HCT116 (cell line): ENCODE measurements around the gene TGM2. TPM values are rescaled to one million over a fixed set of nuclear protein-coding genes. Genes with fewer than 3 reads are reported as not detected.

Source experiments
- ATAC-seq: fragments of 200-7000 bp; cut with Tn5 transposase; 2 replicates; pipeline ENCODE4 v1.9.1; 2020; ENCODE audit warnings: mild to moderate bottlenecking, moderate library complexity
- BruUV-seq: library from RNA; stranded (reverse); fragments of 400-500 nt; replicated peaks from 2 replicates; lab custom pipeline; 2021; lab: Mats Ljungman, UMichigan
- CTCF ChIA-PET: fragments of 300-600 bp; sonication (Branson Sonifier 250); formaldehyde crosslinking; loops from one replicate; lab custom pipeline; 2021; ENCODE audit warnings: antibody characterized with exemption; lab: Charles Lee
- POLR2A ChIA-PET: fragments of 300-600, 350-600 bp; sonication (Branson Sonifier 250); formaldehyde crosslinking; loops from one replicate; lab custom pipeline; 2021; ENCODE audit warnings: antibody characterized with exemption; lab: Charles Lee
- RAD21 ChIA-PET, 2 experiments: fragments of 300-600 bp; sonication (Branson Sonifier 250); formaldehyde crosslinking; loops; one replicate each; lab custom pipeline; 2023; ENCODE audit warnings: low total read pairs in 2 of 2; ENCODE audit not compliant: uncharacterized antibody in 2 of 2, unreplicated experiment in 2 of 2, low non-redundant PET in 1 of 2; lab: Charles Lee
- DNase-seq: peaks from one replicate; pipeline ENCODE4 v3.0.0-alpha.2; 2010; ENCODE audit warnings: low read depth, low spot score
- H2AFZ ChIP-seq: fragments of 200-600 bp; shearing (Covaris generic), sonication (generic); 2 replicates; pipeline ENCODE4 v1.6.1; 2017; ENCODE audit warnings: low read depth, mixed run types, mixed read lengths, antibody characterized with exemption, low read length; ENCODE audit not compliant: poor library complexity, severe bottlenecking
- H3K27ac ChIP-seq: 2 replicates; pipeline ENCODE4 v1.5.1; 2012; ENCODE audit warnings: low read depth, low read length
- H3K27me3 ChIP-seq: fragments of 200-600 bp; sonication (generic); 2 replicates; pipeline ENCODE4 v1.6.1; 2016; ENCODE audit warnings: mixed run types, low read length, mixed read lengths; ENCODE audit not compliant: insufficient read depth
- H3K36me3 ChIP-seq, 2 experiments: fragments of 200-500 bp in 1 of 2; fragments of 200-600 bp in 1 of 2; sonication (Bioruptor generic) in 1 of 2; sonication (generic) in 1 of 2; 2 replicates each; pipeline versions ENCODE4 v1.5.1 to v1.6.1; 2014 to 2016; ENCODE audit warnings: low read length in 2 of 2, inconsistent platforms in 1 of 2, mixed read lengths in 1 of 2, mixed run types in 1 of 2; ENCODE audit not compliant: insufficient read depth in 2 of 2, control insufficient read depth in 1 of 2
- H3K4me1 ChIP-seq, 2 experiments: fragments of 200-600 bp in 1 of 2; sonication (generic) in 1 of 2; 2 replicates each; pipeline versions ENCODE4 v1.5.1 to v1.6.1; 2012 to 2017; ENCODE audit warnings: low read length in 2 of 2, inconsistent platforms in 1 of 2, mild to moderate bottlenecking in 1 of 2, mixed read lengths in 1 of 2, mixed run types in 1 of 2, moderate library complexity in 1 of 2; ENCODE audit not compliant: insufficient read depth in 2 of 2, control insufficient read depth in 1 of 2
- H3K4me2 ChIP-seq: fragments of 200-600 bp; sonication (generic); 2 replicates; pipeline ENCODE4 v1.6.1; 2017; ENCODE audit warnings: mixed run types, low read length, mixed read lengths
- H3K4me3 ChIP-seq, 2 experiments: fragments of 200-600 bp in 1 of 2; sonication (generic) in 1 of 2; replicated peaks in 1 of 2; 2 replicates each; pipeline ENCODE4 v1.5.1; 2011 to 2016; ENCODE audit warnings: low read length in 2 of 2, control low read depth in 1 of 2, low read depth in 1 of 2, mild to moderate bottlenecking in 1 of 2, mixed read lengths in 1 of 2, mixed run types in 1 of 2
- H3K79me2 ChIP-seq: fragments of 200-600 bp; sonication (generic); 2 replicates; pipeline ENCODE4 v1.6.1; 2017; ENCODE audit warnings: mild to moderate bottlenecking, mixed run types, low read length, moderate library complexity, mixed read lengths; ENCODE audit not compliant: insufficient read depth
- H3K9ac ChIP-seq: fragments of 200-600 bp; sonication (generic); 2 replicates; pipeline ENCODE4 v1.6.1; 2016; ENCODE audit warnings: low read length, mixed read lengths
- H3K9me2 ChIP-seq: fragments of 200-600 bp; sonication (generic), shearing (Covaris generic); 2 replicates; pipeline ENCODE4 v1.6.1; 2017; ENCODE audit warnings: mixed run types, mild to moderate bottlenecking, moderate library complexity; ENCODE audit not compliant: insufficient read depth
- H3K9me3 ChIP-seq, 2 experiments: fragments of 200-500 bp in 1 of 2; fragments of 200-600 bp in 1 of 2; sonication (Bioruptor generic) in 1 of 2; sonication (generic) in 1 of 2; 2 replicates each; pipeline ENCODE4 v1.6.1; 2014 to 2017; ENCODE audit warnings: low read length in 2 of 2, mixed read lengths in 2 of 2, inconsistent platforms in 1 of 2, low read depth in 1 of 2, mild to moderate bottlenecking in 1 of 2, mixed run types in 1 of 2, moderate library complexity in 1 of 2; ENCODE audit not compliant: control insufficient read depth in 1 of 2, insufficient read depth in 1 of 2
- H4K20me1 ChIP-seq: fragments of 200-600 bp; sonication (generic), shearing (Covaris generic); 2 replicates; pipeline ENCODE4 v1.6.1; 2017; ENCODE audit warnings: mixed run types, mild to moderate bottlenecking, moderate library complexity; ENCODE audit not compliant: insufficient read depth
- ATF3 ChIP-seq: IDR thresholded peaks from 2 replicates; pipeline ENCODE4 v1.6.1; 2012
- CBX3 ChIP-seq: IDR thresholded peaks from 2 replicates; pipeline ENCODE4 v1.6.1; 2012; ENCODE audit warnings: low read depth
- EGR1 ChIP-seq: IDR thresholded peaks from 2 replicates; pipeline ENCODE4 v1.6.1; 2012; ENCODE audit warnings: low read depth
- ELF1 ChIP-seq: IDR thresholded peaks from 2 replicates; pipeline ENCODE4 v1.6.1; 2012; ENCODE audit warnings: low read depth, borderline replicate concordance
- EZH2 ChIP-seq: fragments of 200-600 bp; sonication (generic); IDR thresholded peaks from 2 replicates; pipeline ENCODE4 v1.6.1; 2017; ENCODE audit warnings: antibody characterized with exemption, mixed run types
- EZH2phosphoT487 ChIP-seq: fragments of 200-600 bp; IDR thresholded peaks from 2 replicates; pipeline ENCODE4 v1.6.1; 2018; ENCODE audit warnings: antibody characterized with exemption, borderline replicate concordance
- MAX ChIP-seq: IDR thresholded peaks from 2 replicates; pipeline ENCODE4 v1.6.1; 2012
- POLR2A ChIP-seq: IDR thresholded peaks from 2 replicates; pipeline ENCODE4 v1.7.0; 2011; ENCODE audit warnings: borderline replicate concordance; ENCODE audit not compliant: insufficient read depth, insufficient read length; ENCODE audit errors: extremely low read depth
- POLR2AphosphoS5 ChIP-seq: IDR thresholded peaks from 2 replicates; pipeline ENCODE4 v1.6.1; 2011; ENCODE audit warnings: mild to moderate bottlenecking, low read depth, low read length, moderate library complexity
- SP1 ChIP-seq: IDR thresholded peaks from 2 replicates; pipeline ENCODE4 v1.6.1; 2012; ENCODE audit warnings: low read depth
- SRF ChIP-seq: IDR thresholded peaks from 2 replicates; pipeline ENCODE4 v1.6.1; 2012; ENCODE audit warnings: low read depth
- YY1 ChIP-seq: IDR thresholded peaks from 2 replicates; pipeline ENCODE4 v1.6.1; 2011; ENCODE audit warnings: low read length, low read depth, moderate library complexity, mild to moderate bottlenecking; ENCODE audit not compliant: insufficient replicate concordance; ENCODE audit errors: extremely low read depth
- ZNF274 ChIP-seq: fragments of 200-500 bp; sonication (Bioruptor generic); IDR thresholded peaks from 2 replicates; pipeline ENCODE4 v1.6.1; 2014; ENCODE audit warnings: mild to moderate bottlenecking, low read depth, low read length, inconsistent platforms
- intact Hi-C: fragments of 100-400 bp; cut with micrococcal nuclease; formaldehyde crosslinking; loops from 2 replicates; pipeline ENCODE4 v1.10.0; 2022
- total RNA-seq: library from RNA; stranded (reverse); gene quantifications from one replicate; pipeline ENCODE4 v1.2.1, GENCODE V29; 2021; ENCODE audit not compliant: unreplicated experiment

Gene TGM2
- total RNA-seq, 1 experiment from 2014 or later = 6.1 TPM

- H3K27ac ChIP-seq = no peak overlapping the region
Measured at GRCh38 chr20:38193586-38194105, 28.6 kb upstream of the TGM2 start.

GRCh38 chr20:38192323-38192885 lies 27.3 kb upstream of the TGM2 start:
- ATAC-seq (no peak), DNase-seq (no peak)
- no peak overlapping the region for H3K9ac ChIP-seq
- no peak overlapping the region for H3K4me2 ChIP-seq
- H3K9me2 ChIP-seq = no peaks in the 10 kb centered on the region
- ChIA-PET CTCF (no interaction called here), RAD21 (no interaction called here), POLR2A (no interaction called here)
- no peak overlapping the region for H3K4me3 ChIP-seq
- H3K27me3 ChIP-seq = no peaks in the 10 kb centered on the region
- H4K20me1 ChIP-seq = no peaks in the 10 kb centered on the region
- H3K36me3 ChIP-seq = no peaks in the 10 kb centered on the region
- H3K4me1 ChIP-seq = peaks cover 1 to 7% of the 10 kb centered on the region in 2 experiments
- H2AFZ ChIP-seq = no peak overlapping the region
- H3K9me3 ChIP-seq = no peaks in the 10 kb centered on the region
- no peaks in the 10 kb centered on the region for H3K79me2 ChIP-seq
- intact Hi-C loops = no loop called here
- H3K27ac ChIP-seq = no peak overlapping the region
- BruUV-seq = no TSS peak
- no peak for TF ChIP-seq MAX
- TF ChIP-seq SP1 = no peak
- TF ChIP-seq CBX3 = no peak

More at GRCh38 chr20:38193586-38194105, 28.6 kb upstream of the TGM2 start:
- Histone ChIP-seq H3K79me2 (no peaks in the 10 kb centered on the region), H4K20me1 (no peaks in the 10 kb centered on the region), H3K4me1 (no peaks in the 10 kb centered on the region), H3K4me2 (no peak overlapping the region), H3K4me3 (no peak overlapping the region), H3K9me2 (no peaks in the 10 kb centered on the region), H2AFZ (no peak overlapping the region), H3K9ac (no peak overlapping the region), H3K27me3 (no peaks in the 10 kb centered on the region), H3K9me3 (no peaks in the 10 kb centered on the region), H3K36me3 (no peaks in the 10 kb centered on the region)
- ChIA-PET POLR2A (no interaction called here), RAD21 (no interaction called here), CTCF (no interaction called here)
- intact Hi-C loops = no loop called here
- no TSS peak for BruUV-seq
- ATAC-seq (no peak), DNase-seq (no peak)
- TF ChIP-seq YY1 = no peak
- TF ChIP-seq EZH2 = no peak
- no peak for TF ChIP-seq ATF3
- no peak for TF ChIP-seq EGR1
- TF ChIP-seq ZNF274 = no peak
- TF ChIP-seq MAX = no peak
- no peak for TF ChIP-seq ELF1
- no peak for TF ChIP-seq EZH2phosphoT487
- TF ChIP-seq POLR2A = no peak
- TF ChIP-seq SRF = no peak
- TF ChIP-seq POLR2AphosphoS5 = no peak
